ENCODE data around the gene OR7C1. TPM values are rescaled to one million over a fixed set of nuclear protein-coding genes. Genes with fewer than 3 reads are reported as not detected.

OR7C1 gene
- total and polyA plus RNA-seq, 2 of the 13 experiments (the other 11 are each of a cell fraction or from before 2014, with no cell fraction given): not detected

- Histone ChIP-seq H4K20me1 (ENCODE audit: insufficient read depth, low read length) (no peaks in the 10 kb centered on the region), H3K4me1 (ENCODE audit: insufficient read depth, low read length) (no peaks in the 10 kb centered on the region), H3K9me3 (ENCODE audit: low read length) (no peaks in the 10 kb centered on the region), H3K27ac (ENCODE audit: extremely low read length, insufficient read depth, low read length) (no peak overlapping the region), H3K36me3 (replicated peaks in 1 of 2; ENCODE audit: control insufficient read depth in 1 of 2, insufficient read depth in 2 of 2, low read length in 2 of 2) (no peaks in the 10 kb centered on the region), H3K9ac (ENCODE audit: insufficient read depth, low read depth, low read length) (no peak overlapping the region), H3K4me3 (replicated peaks in 1 of 3; ENCODE audit: insufficient read depth in 1 of 3, low read depth in 2 of 3, low read length in 3 of 3) (no peak overlapping the region), H3K27me3 (ENCODE audit: control insufficient read depth in 1 of 2, insufficient read depth in 2 of 2, low read length in 2 of 2) (0 out of 5 replicates have a peak, but pooled peaks cover 0 to 5% of the 10 kb centered on the region in 2 experiments), H3K79me2 (ENCODE audit: insufficient read depth, low read length) (no peaks in the 10 kb centered on the region), H2AFZ (ENCODE audit: low read length) (no peak overlapping the region), H3K4me2 (ENCODE audit: low read depth, low read length) (no peak overlapping the region)
- FAIRE-seq (no peak), DNase-seq (ENCODE audit: low spot score) (no peak), ATAC-seq (no peak)
- WGBS (ENCODE audit: low lambda C conversion rate): 42% methylated on average over 10 of the region's 10 CpGs
- ChIA-PET CTCF (ENCODE audit: low intra/inter-chr PET ratio, low total read pairs) (no interaction called here), POLR2A (no interaction called here)
- no TSS peak for BruUV-seq (replicated peaks)
- in situ Hi-C loops (cut with HindIII; ENCODE audit: extremely low pct_ligation_motif_present, low pct_unique_long_range_greater_than_20kb): no loop called here
- intact Hi-C loops (cut with micrococcal nuclease; ENCODE audit: unreplicated experiment): no loop called here
- TF ChIP-seq, protein P1, sequence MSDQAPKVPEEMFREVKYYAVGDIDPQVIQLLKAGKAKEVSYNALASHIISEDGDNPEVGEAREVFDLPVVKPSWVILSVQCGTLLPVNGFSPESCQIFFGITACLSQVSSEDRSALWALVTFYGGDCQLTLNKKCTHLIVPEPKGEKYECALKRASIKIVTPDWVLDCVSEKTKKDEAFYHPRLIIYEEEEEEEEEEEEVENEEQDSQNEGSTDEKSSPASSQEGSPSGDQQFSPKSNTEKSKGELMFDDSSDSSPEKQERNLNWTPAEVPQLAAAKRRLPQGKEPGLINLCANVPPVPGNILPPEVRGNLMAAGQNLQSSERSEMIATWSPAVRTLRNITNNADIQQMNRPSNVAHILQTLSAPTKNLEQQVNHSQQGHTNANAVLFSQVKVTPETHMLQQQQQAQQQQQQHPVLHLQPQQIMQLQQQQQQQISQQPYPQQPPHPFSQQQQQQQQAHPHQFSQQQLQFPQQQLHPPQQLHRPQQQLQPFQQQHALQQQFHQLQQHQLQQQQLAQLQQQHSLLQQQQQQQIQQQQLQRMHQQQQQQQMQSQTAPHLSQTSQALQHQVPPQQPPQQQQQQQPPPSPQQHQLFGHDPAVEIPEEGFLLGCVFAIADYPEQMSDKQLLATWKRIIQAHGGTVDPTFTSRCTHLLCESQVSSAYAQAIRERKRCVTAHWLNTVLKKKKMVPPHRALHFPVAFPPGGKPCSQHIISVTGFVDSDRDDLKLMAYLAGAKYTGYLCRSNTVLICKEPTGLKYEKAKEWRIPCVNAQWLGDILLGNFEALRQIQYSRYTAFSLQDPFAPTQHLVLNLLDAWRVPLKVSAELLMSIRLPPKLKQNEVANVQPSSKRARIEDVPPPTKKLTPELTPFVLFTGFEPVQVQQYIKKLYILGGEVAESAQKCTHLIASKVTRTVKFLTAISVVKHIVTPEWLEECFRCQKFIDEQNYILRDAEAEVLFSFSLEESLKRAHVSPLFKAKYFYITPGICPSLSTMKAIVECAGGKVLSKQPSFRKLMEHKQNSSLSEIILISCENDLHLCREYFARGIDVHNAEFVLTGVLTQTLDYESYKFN (CRISPR knock-in tag; conservative IDR thresholded peaks at IDR 0.05): no peak
- TF ChIP-seq ZNF749 (CRISPR knock-in tag; IDR thresholded peaks at IDR 0.05; ENCODE audit: borderline replicate concordance) (no peak), ZSCAN22 (CRISPR knock-in tag; IDR thresholded peaks at IDR 0.05) (no peak), ZNF496 (CRISPR knock-in tag; IDR thresholded peaks at IDR 0.05; ENCODE audit: insufficient replicate concordance) (no peak), ZBTB8A (CRISPR knock-in tag; IDR thresholded peaks at IDR 0.05; ENCODE audit: borderline replicate concordance, low read depth) (no peak), ZNF660 (CRISPR knock-in tag; IDR thresholded peaks at IDR 0.05; ENCODE audit: borderline replicate concordance, low read depth) (no peak), AGO2 (optimal IDR thresholded peaks at IDR 0.05; ENCODE audit: low read depth, low read length) (no peak), GABPB1 (CRISPR knock-in tag; IDR thresholded peaks at IDR 0.05) (no peak), ZNF646 (CRISPR knock-in tag; IDR thresholded peaks at IDR 0.05) (no peak), POLR2AphosphoS5 (IDR thresholded peaks at IDR 0.05; ENCODE audit: low read depth, low read length) (no peak), SP2 (CRISPR knock-in tag; IDR thresholded peaks at IDR 0.05) (no peak), JARID2 (CRISPR knock-in tag; IDR thresholded peaks at IDR 0.05; ENCODE audit: insufficient replicate concordance) (no peak)
- TF ChIP-seq, protein P2, sequence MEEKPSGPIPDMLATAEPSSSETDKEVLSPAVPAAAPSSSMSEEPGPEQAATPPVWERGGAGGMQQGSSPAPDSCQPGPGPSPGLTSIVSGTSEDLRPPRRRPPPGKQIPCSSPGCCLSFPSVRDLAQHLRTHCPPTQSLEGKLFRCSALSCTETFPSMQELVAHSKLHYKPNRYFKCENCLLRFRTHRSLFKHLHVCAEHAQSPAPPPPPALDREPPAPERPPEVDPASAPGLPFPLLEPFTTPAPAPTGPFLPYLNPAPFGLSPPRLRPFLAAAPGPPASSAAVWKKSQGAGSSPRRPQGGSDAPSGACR (CRISPR knock-in tag; IDR thresholded peaks at IDR 0.05): no peak
Observed at GRCh38 chr19:14774373-14774772, 60.6 kb downstream of the OR7C1 start.
